Lower lobe of right lung (tissue), 2 donors: ENCODE data around the gene VPS41. TPM values are rescaled to one million over a fixed set of nuclear protein-coding genes. Genes with fewer than 3 reads are reported as not detected.

ENCODE experiments used
- ATAC-seq, 2 donors: fragments of 200-7000 bp; cut with Tn5 transposase; one replicate each; pipeline ENCODE4 v1.9.1; 2020 to 2022; ENCODE audit warnings: mild to moderate bottlenecking in 2 of 2, moderate library complexity in 2 of 2
- DNase-seq: peaks from one replicate; pipeline ENCODE4 v3.0.0-alpha.2; 2020
- H3K27ac ChIP-seq: fragments of 200-600 bp; one replicate; pipeline ENCODE4 v1.8.0; 2022
- H3K27me3 ChIP-seq: fragments of 200-600 bp; one replicate; pipeline ENCODE4 v1.8.0; 2022; ENCODE audit warnings: low read depth
- H3K36me3 ChIP-seq: fragments of 200-600 bp; one replicate; pipeline ENCODE4 v1.8.0; 2022; ENCODE audit warnings: mild to moderate bottlenecking
- H3K4me1 ChIP-seq: fragments of 200-600 bp; one replicate; pipeline ENCODE4 v1.8.0; 2022
- H3K4me3 ChIP-seq: fragments of 200-600 bp; one replicate; pipeline ENCODE4 v1.8.0; 2022; ENCODE audit warnings: mild to moderate bottlenecking
- H3K9me3 ChIP-seq: fragments of 200-600 bp; one replicate; pipeline ENCODE4 v1.8.0; 2022
- intact Hi-C: fragments of 100-400 bp; cut with DNase I; formaldehyde crosslinking; loops from one replicate; pipeline ENCODE4 v1.11.0; 2022
- total RNA-seq: library from RNA; stranded (reverse); fragmentation: NEBNext Ultra II Directional; extraction: Animal tissue kit (Norgen Biotek cat#: 25700); gene quantifications from one replicate; pipeline ENCODE4 v1.2.1, GENCODE V29; 2021
- TF ChIP-seq, protein P1 (sequence below): fragments of 200-600 bp; IDR thresholded peaks from one replicate; pipeline ENCODE4 v1.8.0; 2022; ENCODE audit warnings: antibody characterized with exemption, mild to moderate bottlenecking
- donor health status: DM: no; HTN: yes; CAD: no; lungs with severe emphysema.

VPS41 gene
- total RNA-seq, 1 donor from 2014 or later, result 103 TPM

DNA sequence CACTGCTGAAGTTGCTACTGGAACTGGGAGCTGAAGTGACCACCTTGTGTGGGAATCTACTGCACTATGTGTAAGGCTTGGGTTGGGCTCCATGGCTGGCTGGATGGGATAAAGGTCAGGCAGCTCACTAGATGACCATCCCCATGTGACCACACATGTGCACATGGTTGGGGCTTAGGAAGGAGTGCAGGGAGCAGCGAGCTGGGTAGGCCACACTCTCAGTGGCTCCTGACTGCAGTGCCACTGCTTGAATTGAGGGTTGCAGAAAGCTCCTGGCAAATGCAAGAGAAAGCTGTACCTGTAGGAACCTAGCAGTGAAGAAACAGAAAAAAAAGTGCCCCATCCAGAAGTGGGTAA, 230.3 kb downstream of the VPS41 start:
- intact Hi-C loops, result no loop called here
- no peak overlapping the region for H3K27ac ChIP-seq
- no peaks in the 10 kb centered on the region for H3K27me3 ChIP-seq
- no peak for DNase-seq
- H3K36me3 ChIP-seq, result no peaks in the 10 kb centered on the region
- no peak for ATAC-seq
- no peak overlapping the region for H3K4me3 ChIP-seq
- TF ChIP-seq, protein P1, sequence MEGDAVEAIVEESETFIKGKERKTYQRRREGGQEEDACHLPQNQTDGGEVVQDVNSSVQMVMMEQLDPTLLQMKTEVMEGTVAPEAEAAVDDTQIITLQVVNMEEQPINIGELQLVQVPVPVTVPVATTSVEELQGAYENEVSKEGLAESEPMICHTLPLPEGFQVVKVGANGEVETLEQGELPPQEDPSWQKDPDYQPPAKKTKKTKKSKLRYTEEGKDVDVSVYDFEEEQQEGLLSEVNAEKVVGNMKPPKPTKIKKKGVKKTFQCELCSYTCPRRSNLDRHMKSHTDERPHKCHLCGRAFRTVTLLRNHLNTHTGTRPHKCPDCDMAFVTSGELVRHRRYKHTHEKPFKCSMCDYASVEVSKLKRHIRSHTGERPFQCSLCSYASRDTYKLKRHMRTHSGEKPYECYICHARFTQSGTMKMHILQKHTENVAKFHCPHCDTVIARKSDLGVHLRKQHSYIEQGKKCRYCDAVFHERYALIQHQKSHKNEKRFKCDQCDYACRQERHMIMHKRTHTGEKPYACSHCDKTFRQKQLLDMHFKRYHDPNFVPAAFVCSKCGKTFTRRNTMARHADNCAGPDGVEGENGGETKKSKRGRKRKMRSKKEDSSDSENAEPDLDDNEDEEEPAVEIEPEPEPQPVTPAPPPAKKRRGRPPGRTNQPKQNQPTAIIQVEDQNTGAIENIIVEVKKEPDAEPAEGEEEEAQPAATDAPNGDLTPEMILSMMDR, result no peak
- no peaks in the 10 kb centered on the region for H3K4me1 ChIP-seq
- no peaks in the 10 kb centered on the region for H3K9me3 ChIP-seq

DNA sequence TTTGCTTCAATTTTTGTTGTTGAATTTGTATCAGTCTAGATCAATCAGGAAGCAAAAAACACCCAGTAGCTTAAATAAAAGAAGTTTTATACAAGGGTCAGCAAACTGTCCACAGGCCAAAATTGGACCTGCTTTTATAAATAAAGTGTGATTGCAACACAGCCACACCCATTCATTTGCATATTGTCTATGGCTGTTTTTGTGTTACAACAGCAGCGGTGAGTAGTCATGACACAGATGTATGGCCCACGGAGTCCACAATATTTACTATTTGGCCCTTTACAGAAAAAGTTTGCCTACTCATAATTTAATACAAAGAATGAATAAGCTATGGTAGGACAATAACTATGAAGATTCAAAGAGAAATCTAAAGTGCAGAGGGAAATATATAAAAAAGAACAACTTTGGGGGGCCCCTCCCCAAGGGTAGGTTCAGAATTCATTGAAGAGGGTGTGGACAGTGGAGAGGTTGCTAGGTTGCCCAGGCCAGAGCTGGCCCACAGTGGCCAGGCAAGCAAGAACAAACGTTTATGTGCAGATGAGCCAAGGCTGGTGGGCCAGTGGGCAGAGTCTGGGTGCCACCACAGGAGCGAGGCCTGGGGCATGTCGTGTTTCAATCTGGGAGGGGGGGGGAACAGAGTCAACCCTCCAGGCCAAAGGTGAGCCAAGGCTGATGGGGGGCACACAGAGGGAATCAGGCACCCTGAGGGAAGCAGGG, 230.9 kb downstream of the VPS41 start:
- TF ChIP-seq, protein P1, result no peak
- DNase-seq, result no peak
- Histone ChIP-seq H3K27me3 (no peaks in the 10 kb centered on the region), H3K4me1 (no peaks in the 10 kb centered on the region), H3K27ac (no peak overlapping the region), H3K36me3 (no peaks in the 10 kb centered on the region), H3K4me3 (no peak overlapping the region), H3K9me3 (no peaks in the 10 kb centered on the region)
- ATAC-seq, result no peak
- intact Hi-C loops, result no loop called here

DNA sequence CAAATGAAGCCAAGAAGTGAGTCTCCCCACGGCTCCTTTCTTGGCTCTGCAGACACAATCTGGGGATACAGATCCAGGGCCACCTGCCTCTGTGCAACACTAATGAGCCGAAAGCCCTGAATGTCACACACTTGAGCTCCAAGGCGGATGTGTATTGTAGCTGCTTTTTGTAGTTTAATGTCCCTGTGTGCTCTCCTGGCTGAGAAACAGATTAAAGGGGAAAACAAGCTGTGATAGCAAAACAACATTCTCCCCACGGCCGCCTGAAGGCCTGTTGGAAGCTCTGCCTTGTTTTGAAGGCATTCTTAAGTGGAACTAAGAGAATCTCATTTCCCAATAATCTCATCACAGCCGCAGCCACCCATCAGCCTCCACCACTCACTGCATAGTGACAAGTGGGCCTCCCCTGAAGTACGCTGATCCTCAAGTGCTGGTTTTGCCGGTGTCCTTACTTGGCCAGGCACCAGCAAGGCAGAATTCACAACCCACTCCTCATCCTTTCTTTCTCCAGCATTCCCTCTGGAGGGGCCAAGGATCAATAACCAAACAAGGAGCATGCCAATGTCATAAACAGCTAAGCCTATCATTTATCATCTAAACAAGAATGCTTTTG, 233.4 kb downstream of the VPS41 start:
- Histone ChIP-seq H3K9me3 (no peaks in the 10 kb centered on the region), H3K4me1 (no peaks in the 10 kb centered on the region), H3K4me3 (no peak overlapping the region), H3K27ac (no peak overlapping the region), H3K36me3 (no peaks in the 10 kb centered on the region), H3K27me3 (no peaks in the 10 kb centered on the region)
- TF ChIP-seq, protein P1, result no peak
- intact Hi-C loops, result no loop called here
- DNase-seq, result no peak
- no peak for ATAC-seq

DNA sequence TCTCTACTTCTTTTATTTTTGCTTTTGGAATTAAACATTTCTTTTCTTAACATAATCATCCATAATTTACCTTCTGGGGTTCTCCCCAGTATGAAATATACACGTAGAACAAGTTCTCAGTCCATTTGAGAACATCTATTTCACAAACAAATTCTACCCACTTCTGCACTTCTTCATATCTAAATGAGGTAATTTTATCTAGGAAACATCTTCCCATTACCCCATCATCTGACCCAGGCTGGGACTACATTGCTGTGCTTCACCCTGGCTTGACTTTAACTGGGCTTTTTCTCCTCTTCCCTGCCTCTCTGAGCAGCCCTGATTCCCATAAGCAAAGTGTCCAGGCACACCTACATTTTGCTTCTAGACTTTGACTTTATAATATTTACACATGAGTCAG, 234.5 kb downstream of the VPS41 start:
- peak in 1 of 2 donors; percentile 56 for ATAC-seq
- peak overlapping the region; percentile 19 for H3K27ac ChIP-seq
- TF ChIP-seq, protein P1, result no peak

DNA sequence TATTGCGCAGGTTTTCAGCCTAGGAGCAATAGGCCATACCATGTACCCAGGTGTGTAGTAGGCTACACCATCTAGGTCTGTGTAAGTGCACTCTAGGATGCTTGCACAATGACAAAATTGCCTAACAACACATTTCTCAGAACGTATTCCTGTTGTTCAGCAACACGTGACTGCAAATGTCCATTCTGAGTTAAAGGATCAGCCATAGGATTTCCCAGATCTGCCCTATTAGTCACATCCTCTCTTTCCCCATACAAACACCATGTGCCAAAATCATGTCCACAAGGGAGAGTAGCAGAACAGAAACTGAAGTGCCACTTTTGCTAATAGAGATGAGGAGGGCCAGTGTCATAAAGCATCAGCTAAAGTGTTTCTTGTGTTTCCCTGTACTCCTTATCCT, 235.2 kb downstream of the VPS41 start:
- no peaks in the 10 kb centered on the region for H3K4me1 ChIP-seq
- no peak for DNase-seq
- TF ChIP-seq, protein P1, result no peak
- peak; percentile 72 to 78 for ATAC-seq
- H3K4me3 ChIP-seq, result no peak overlapping the region
- no peaks in the 10 kb centered on the region for H3K36me3 ChIP-seq
- intact Hi-C loops, result no loop called here
- H3K9me3 ChIP-seq, result no peaks in the 10 kb centered on the region
- no peaks in the 10 kb centered on the region for H3K27me3 ChIP-seq
- no peak overlapping the region for H3K27ac ChIP-seq

More for the DNA sequence above, 234.5 kb downstream of the VPS41 start:
- intact Hi-C loops, result no loop called here
- Histone ChIP-seq H3K27me3 (no peaks in the 10 kb centered on the region), H3K4me3 (no peak overlapping the region), H3K9me3 (no peaks in the 10 kb centered on the region), H3K4me1 (no peaks in the 10 kb centered on the region), H3K36me3 (no peaks in the 10 kb centered on the region)
- no peak for DNase-seq

Other genes starting within 250 kb of the VPS41 start
- not detected for gene POU6F2, start 68.7 kb upstream of the VPS41 start, total RNA-seq